Osteocyte (in vitro differentiated cells): ENCODE results near the gene FOXN3. TPM values are rescaled to one million over a fixed set of nuclear protein-coding genes. Genes with fewer than 3 reads are reported as not detected.

Experiments
- DNase-seq: peaks from one replicate; pipeline ENCODE4 v3.0.0; 2021; ENCODE audit warnings: mixed read lengths; ENCODE audit not compliant: unreplicated experiment; ENCODE audit errors: extremely low spot score
- H3K27ac Mint-ChIP-seq: one replicate; pipeline ENCODE4 v1.8.0; 2021; ENCODE audit warnings: mild to moderate bottlenecking, mixed read lengths; ENCODE audit not compliant: unreplicated experiment
- H3K27me3 Mint-ChIP-seq: one replicate; pipeline ENCODE4 v1.8.0; 2021; ENCODE audit warnings: mixed read lengths; ENCODE audit not compliant: unreplicated experiment
- H3K36me3 Mint-ChIP-seq: one replicate; pipeline ENCODE4 v1.8.0; 2021; ENCODE audit warnings: mixed read lengths; ENCODE audit not compliant: unreplicated experiment
- H3K4me1 Mint-ChIP-seq: one replicate; pipeline ENCODE4 v1.8.0; 2021; ENCODE audit warnings: mixed read lengths; ENCODE audit not compliant: unreplicated experiment
- H3K4me3 Mint-ChIP-seq: one replicate; pipeline ENCODE4 v1.8.0; 2021; ENCODE audit warnings: mild to moderate bottlenecking, moderate library complexity, mixed read lengths; ENCODE audit not compliant: unreplicated experiment
- H3K9me3 Mint-ChIP-seq: one replicate; pipeline ENCODE4 v1.8.0; 2021; ENCODE audit warnings: mixed read lengths; ENCODE audit not compliant: unreplicated experiment
- CTCF ChIP-seq: fragments of 200-600 bp; sonication (generic); IDR thresholded peaks from 2 replicates; pipeline ENCODE4 v1.5.0; 2021; ENCODE audit warnings: antibody characterized with exemption, mild to moderate bottlenecking, moderate library complexity
- total RNA-seq: library from RNA; stranded (reverse); gene quantifications from 2 replicates; pipeline ENCODE4 v1.2.1, GENCODE V29; 2021

Gene FOXN3
- total RNA-seq, 1 donor from 2014 or later: 120 TPM

DNA sequence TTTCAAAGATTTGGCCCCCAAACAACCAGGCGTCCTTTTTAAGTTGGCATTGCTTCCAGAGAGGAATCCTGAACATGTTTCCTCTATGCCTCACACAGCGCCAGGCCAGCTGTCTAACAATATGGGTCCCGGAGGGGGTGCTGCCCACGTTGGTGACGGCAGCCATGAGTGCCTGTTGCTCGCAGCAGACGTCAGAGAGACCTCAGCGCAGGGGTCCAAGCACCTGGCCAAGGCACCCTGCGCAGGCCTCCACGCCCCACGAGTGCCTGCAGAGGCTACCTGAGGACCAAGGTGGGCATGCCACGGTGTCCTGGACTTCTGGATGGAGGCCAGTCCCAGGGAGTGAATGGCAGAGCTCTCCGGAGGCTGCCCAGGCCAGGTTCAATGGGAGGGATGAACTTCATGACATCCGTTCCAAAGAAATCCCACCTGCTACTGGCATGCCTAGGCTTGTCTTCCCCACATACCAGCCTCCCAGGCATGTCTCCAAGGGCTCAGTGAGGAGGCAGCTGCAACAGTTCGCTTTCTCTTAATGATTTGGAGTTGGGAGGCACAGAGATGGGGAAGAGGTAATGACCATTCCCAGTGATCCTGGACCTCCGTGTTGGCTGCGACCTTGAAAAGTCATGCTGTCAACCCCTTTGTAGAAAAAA, 11.6 kb upstream of the FOXN3 start:
- TF ChIP-seq CTCF: no peak
- DNase-seq: no peak
- peak overlapping the region; percentile 84 for H3K27ac Mint-ChIP-seq
- no peak overlapping the region for H3K4me3 Mint-ChIP-seq
- peaks cover 81% of the 10 kb centered on the region for H3K4me1 Mint-ChIP-seq
- H3K36me3 Mint-ChIP-seq: peaks cover 2% of the 10 kb centered on the region
- no peaks in the 10 kb centered on the region for H3K9me3 Mint-ChIP-seq
- H3K27me3 Mint-ChIP-seq: no peaks in the 10 kb centered on the region

GRCh38 chr14:89428173-89428523, 11.1 kb upstream of the FOXN3 start:
- Mint-ChIP-seq H3K4me3 (no peak overlapping the region), H3K27me3 (no peaks in the 10 kb centered on the region), H3K4me1 (peaks cover 86% of the 10 kb centered on the region), H3K9me3 (no peaks in the 10 kb centered on the region), H3K36me3 (peaks cover 2% of the 10 kb centered on the region), H3K27ac (peak overlapping the region; percentile 84)
- no peak for TF ChIP-seq CTCF
- DNase-seq: no peak

GRCh38 chr14:89427426-89428172, 10.6 kb upstream of the FOXN3 start:
- Mint-ChIP-seq H3K4me3 (no peak overlapping the region), H3K4me1 (peaks cover 91% of the 10 kb centered on the region), H3K9me3 (no peaks in the 10 kb centered on the region), H3K27ac (peak overlapping the region; percentile 84), H3K27me3 (no peaks in the 10 kb centered on the region), H3K36me3 (peaks cover 1% of the 10 kb centered on the region)
- no peak for TF ChIP-seq CTCF
- no peak for DNase-seq

DNA sequence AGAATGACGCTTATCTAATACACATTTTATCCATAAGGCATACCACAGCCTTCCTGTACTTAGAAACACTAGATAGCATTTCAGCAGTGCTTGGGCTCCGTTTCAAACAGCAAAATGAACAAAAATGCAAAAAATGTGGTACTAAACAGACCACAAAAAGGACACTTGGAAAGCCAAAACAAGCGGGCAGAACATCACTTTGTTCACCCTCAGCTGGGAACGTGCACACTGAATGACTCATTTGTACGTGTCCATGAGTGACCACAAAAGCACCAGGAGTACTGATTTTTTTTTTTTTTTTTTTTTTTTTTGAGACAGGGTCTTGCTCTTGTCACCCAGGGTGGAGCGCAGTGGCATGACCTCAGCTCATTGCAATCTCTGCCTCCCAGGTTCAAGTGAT, 8.9 kb upstream of the FOXN3 start:
- Mint-ChIP-seq H3K4me1 (peaks cover 85% of the 10 kb centered on the region), H3K27me3 (no peaks in the 10 kb centered on the region)
- no peak for TF ChIP-seq CTCF

DNA sequence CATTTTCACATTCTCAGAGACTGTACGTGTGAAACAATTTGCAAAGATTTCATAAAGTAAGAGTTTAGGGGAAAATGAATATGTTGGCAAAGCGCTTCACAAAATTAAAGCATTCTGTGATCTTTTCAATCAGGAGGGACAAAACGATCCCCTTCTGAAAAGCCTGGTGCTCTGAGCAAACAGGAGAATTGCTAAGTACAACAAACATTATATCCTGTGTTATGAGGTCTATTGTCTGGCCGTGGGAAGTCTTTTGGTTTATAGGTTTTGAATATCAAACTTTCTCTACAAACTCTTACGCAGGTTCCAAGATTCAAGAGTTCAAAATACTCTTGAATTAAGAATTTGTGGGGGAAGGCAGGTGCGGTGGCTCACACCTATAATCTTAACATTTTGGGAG, 7.2 kb upstream of the FOXN3 start:
- no peak for TF ChIP-seq CTCF
- DNase-seq: no peak
- Mint-ChIP-seq H3K9me3 (no peaks in the 10 kb centered on the region), H3K27me3 (no peaks in the 10 kb centered on the region), H3K36me3 (peaks cover 2% of the 10 kb centered on the region), H3K4me3 (no peak overlapping the region), H3K27ac (peak overlapping the region; percentile 77), H3K4me1 (peaks cover 73% of the 10 kb centered on the region)

More for the DNA sequence above, 8.9 kb upstream of the FOXN3 start:
- H3K27ac Mint-ChIP-seq: peak overlapping the region; percentile 84
- no peak for DNase-seq
- no peaks in the 10 kb centered on the region for H3K36me3 Mint-ChIP-seq
- H3K4me3 Mint-ChIP-seq: no peak overlapping the region
- H3K9me3 Mint-ChIP-seq: no peaks in the 10 kb centered on the region
